Small intestine (tissue), 7 donors: Measurements from ENCODE around the gene ZNF664. TPM values are rescaled to one million over a fixed set of nuclear protein-coding genes. Genes with fewer than 3 reads are reported as not detected.
"Not testable (repeated sequence)": the region's sequence is repeated elsewhere in the genome, so short reads cannot be mapped to it uniquely, and the experiment has no call there.

Source experiments
- DNase-seq, 2 donors: peaks; one replicate each; pipeline versions ENCODE4 v3.0.0 to v3.0.0-alpha.2; 2013
- FAIRE-seq: peaks from 2 replicates; lab custom pipeline; 2012; peaks lifted over from hg19 to GRCh38; lab: Jason Lieb, UNC
- H3K27ac ChIP-seq, 3 donors: one replicate each; pipeline ENCODE4 v1.5.1; 2013; ENCODE audit warnings: low read length in 2 of 3, mild to moderate bottlenecking in 2 of 3, control low read depth in 1 of 3, inconsistent platforms in 1 of 3, low read depth in 1 of 3, moderate library complexity in 1 of 3
- H3K27me3 ChIP-seq, 3 donors: one replicate each; pipeline ENCODE4 v1.6.1; 2013; ENCODE audit warnings: low read length in 3 of 3, inconsistent platforms in 1 of 3; ENCODE audit not compliant: control insufficient read depth in 3 of 3, insufficient read depth in 3 of 3
- H3K36me3 ChIP-seq, 3 donors: one replicate each; pipeline ENCODE4 v1.6.1; 2013; ENCODE audit warnings: low read length in 3 of 3, inconsistent platforms in 1 of 3, low read depth in 1 of 3, mild to moderate bottlenecking in 1 of 3, moderate library complexity in 1 of 3; ENCODE audit not compliant: control insufficient read depth in 3 of 3, insufficient read depth in 2 of 3
- H3K4me1 ChIP-seq, 3 donors: one replicate each; pipeline ENCODE4 v1.6.1; 2013; ENCODE audit warnings: low read length in 2 of 3, inconsistent platforms in 1 of 3, low read depth in 1 of 3, mild to moderate bottlenecking in 1 of 3, moderate library complexity in 1 of 3; ENCODE audit not compliant: control insufficient read depth in 3 of 3, insufficient read depth in 2 of 3
- H3K4me3 ChIP-seq, 3 donors: one replicate each; pipeline ENCODE4 v1.5.1; 2013; ENCODE audit warnings: low read length in 3 of 3, control low read depth in 1 of 3, inconsistent platforms in 1 of 3, low read depth in 1 of 3, mild to moderate bottlenecking in 1 of 3, moderate library complexity in 1 of 3
- H3K9me3 ChIP-seq, 2 donors: one replicate each; pipeline ENCODE4 v1.6.1; 2013; ENCODE audit warnings: low read depth in 1 of 2, low read length in 1 of 2; ENCODE audit not compliant: control insufficient read depth in 2 of 2, insufficient read depth in 1 of 2
- WGBS, 3 donors: extraction: QIAGEN DNeasy Blood & Tissue Kit; methylation state at CpG; one replicate each; pipeline ENCODE4 v1.1.7; 2013; 5-methylcytosine and 5-hydroxymethylcytosine counted together
- polyA plus RNA-seq, 4 donors: library from polyadenylated mRNA; stranded (reverse) in 3 of 4; unstranded in 1 of 4; fragments of 200-250 nt in 3 of 4; fragments of 120-200 nt in 1 of 4; gene quantifications; one replicate each; pipeline versions ENCODE4 v1.2.1 to v1.2.3, GENCODE V29; 2013
- donor health status: healthy with polysubstance abuse.
- donor health status: control.
- donor health status: control.
- donor health status: Bipolar disorder and iron deficiency.
- donor health status: healthy.

Gene ZNF664
- polyA plus RNA-seq, 4 donors = 59.9 to 147 (median 92.4) TPM

DNA sequence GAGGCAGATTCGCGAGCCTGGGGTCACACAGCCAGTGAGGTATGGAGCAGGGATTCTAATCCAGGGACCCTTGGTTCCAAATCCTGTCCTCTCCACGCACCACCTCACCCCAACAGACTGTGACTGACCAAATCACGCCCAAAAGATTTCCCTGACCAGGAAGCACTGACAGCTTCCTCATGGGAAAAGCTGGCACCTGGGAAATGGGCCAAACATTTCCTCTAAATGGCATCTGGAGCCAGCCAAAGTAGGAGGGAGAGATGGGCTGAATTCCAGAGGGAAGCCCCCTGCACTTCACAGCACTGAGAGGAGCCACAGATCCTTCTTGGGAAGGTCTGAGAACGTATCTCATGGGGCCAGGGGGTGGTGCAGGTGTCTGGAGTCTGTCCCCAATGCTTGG is 29.2 kb upstream of the ZNF664 start:
- DNase-seq = no peak
- Histone ChIP-seq H3K27me3 (no peaks in the 10 kb centered on the region), H3K9me3 (peaks cover 0 to 8% of the 10 kb centered on the region in 2 donors), H3K36me3 (peaks cover 9 to 63% (median 9%) of the 10 kb centered on the region in 3 donors), H3K27ac (no peak overlapping the region), H3K4me3 (no peak overlapping the region), H3K4me1 (peaks cover 0 to 5% (median 2%) of the 10 kb centered on the region in 3 donors)
- FAIRE-seq = no peak
- 86 to 90% (median 87%) methylated on average over 5 of the region's 5 CpGs for WGBS, 3 donors

DNA sequence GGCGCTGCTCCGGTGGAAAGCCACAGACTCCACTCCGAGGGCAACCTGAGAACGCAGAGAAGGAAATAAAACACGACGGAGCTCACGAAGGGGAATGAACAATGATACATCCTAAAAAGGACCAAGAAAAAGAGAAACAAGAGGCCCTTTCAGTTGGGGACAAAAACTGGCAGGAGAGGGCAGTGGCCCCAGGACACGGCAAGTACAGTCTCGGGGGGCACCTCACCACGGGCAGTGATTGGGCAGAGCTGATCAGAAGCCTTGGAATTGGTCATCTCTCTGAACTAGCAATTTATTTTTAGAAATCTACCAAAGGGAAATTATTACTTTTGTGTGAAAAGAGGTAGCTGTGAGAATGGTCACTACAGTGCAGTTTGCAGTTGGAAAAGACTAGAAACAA is 28.3 kb upstream of the ZNF664 start:
- Histone ChIP-seq H3K9me3 (peaks cover 0 to 11% of the 10 kb centered on the region in 2 donors), H3K4me3 (no peak overlapping the region), H3K4me1 (peaks cover 0 to 14% (median 2%) of the 10 kb centered on the region in 3 donors), H3K36me3 (peaks cover 9 to 64% (median 9%) of the 10 kb centered on the region in 3 donors), H3K27me3 (no peaks in the 10 kb centered on the region), H3K27ac (no peak overlapping the region)
- WGBS, 3 donors = 91 to 93% (median 92%) methylated on average over 10 of the region's 10 CpGs
- DNase-seq (no peak), FAIRE-seq (no peak)

DNA sequence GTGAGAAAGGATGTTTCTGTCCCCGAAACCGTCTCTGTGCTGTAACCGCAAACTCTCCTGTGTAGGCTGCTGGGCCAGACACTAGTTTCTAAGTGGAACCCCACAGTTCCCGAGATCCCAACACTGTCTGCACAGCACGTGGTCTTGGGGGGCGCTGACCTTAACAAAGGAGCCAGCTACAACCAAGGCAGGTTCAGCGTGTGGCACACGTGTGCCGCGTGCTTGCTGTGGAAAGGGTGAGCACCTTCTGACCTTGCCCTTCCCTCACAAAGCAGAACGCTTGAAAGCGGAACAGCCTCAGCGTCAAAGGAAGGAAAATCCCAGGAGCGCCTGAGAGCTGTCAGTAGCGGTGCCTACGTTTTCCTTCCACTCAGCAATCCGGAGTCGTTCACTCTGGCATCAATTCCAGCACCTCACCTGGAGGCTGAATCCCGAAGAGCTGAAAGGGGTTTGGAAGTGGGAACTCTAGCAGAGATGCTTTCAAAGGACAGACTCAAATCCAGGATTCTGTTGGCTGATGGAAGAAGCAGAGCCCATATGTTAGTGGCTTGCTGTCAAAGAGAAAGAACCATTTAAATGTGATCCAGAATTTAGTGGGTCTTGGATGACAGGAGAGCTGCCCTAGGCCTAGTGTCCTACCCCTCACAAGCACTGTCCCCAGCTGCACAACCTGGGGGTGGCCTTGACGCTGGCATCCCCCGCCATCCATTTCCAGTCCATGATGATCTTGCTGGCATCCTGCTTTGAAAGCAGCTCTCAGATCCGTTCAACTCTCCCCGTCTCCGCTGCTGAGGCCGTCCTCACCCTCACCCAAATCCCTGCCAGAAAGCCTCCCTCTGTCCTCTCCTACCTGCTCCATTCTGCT is 27.5 kb upstream of the ZNF664 start:
- no peak for FAIRE-seq
- 88 to 94% (median 91%) methylated on average over 25 of the region's 25 CpGs for WGBS, 3 donors

DNA sequence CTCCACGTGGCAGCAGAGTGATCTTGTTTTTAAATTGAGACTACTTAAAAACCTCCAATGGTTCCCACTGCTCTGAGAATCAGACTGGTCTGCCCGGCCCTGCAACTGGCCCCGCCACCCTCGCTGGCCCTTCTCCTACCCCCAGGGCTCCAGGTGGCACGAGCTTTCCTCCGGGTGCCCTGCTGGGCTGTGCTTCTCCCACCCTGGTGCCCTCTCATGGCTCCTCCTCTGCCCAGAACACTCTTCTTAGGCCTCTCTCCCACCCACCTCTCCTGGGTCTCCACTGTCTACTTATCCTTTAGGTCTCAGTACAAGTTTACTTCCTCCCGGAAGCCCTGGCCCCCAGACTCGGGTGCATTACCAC is 26.9 kb upstream of the ZNF664 start:
- WGBS, 3 donors = 80 to 90% (median 80%) methylated on average over 8 of the region's 8 CpGs
- no peak for DNase-seq

More for the DNA sequence above, 27.5 kb upstream of the ZNF664 start:
- H3K9me3 ChIP-seq = peaks cover 0 to 17% of the 10 kb centered on the region in 2 donors
- peaks cover 9 to 62% (median 9%) of the 10 kb centered on the region in 3 donors for H3K36me3 ChIP-seq
- H3K4me1 ChIP-seq = peaks cover 0 to 22% (median 7%) of the 10 kb centered on the region in 3 donors
- no peak overlapping the region for H3K27ac ChIP-seq
- H3K27me3 ChIP-seq = no peaks in the 10 kb centered on the region
- no peak for DNase-seq
- H3K4me3 ChIP-seq = no peak overlapping the region

DNA sequence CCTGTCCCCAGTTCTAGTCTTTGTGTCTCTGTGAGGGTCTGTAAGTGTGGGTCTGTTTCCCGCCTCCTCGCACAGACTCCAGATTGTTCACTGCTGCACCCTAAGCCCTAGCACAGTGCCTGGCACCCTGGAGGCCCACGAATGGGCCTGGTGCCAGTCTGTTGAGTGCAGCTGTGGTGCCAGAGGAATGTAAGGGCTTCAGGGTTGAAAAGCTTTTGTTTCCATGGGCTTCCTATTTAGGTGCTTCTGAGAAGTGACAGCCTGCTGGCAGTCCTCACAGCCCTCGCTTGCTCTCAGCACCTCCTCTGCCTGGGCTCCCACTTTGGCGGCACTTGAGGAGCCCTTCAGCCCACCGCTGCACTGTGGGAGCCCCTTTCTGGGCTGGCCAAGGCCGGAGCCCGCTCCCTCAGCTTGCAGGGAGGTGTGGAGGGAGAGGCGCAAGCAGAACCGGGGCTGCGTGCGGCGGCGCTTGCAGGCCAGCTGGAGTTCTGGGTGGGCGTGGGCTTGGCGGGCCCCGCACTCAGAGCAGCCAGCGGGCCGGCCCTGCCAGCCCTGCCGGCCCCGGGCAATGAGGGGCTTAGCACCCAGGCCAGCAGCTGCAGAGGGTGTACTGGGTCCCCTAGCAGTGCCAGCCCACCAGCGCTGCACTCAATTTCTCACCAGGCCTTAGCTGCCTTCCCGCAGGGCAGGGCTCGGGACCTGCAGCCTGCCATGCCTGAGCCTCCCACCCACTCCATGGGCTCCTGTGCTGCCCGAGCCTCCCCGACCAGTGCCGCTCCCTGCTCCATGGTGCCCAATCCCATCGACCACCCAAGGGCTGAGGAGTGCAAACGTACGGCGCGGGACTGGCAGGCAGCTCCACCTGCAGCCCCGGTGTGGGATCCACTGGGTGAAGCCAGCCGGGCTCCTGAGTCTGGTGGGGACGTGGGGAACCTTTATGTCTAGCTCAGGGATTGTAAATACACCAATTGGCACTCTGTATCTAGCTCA is 26.2 kb upstream of the ZNF664 start:
- DNase-seq, H3K27me3 ChIP-seq, FAIRE-seq, H3K4me3 ChIP-seq, H3K27ac ChIP-seq: not testable (repeated sequence)
- peaks cover 6 to 51% (median 9%) of the 10 kb centered on the region in 3 donors for H3K36me3 ChIP-seq
- H3K9me3 ChIP-seq = peaks cover 0 to 13% of the 10 kb centered on the region in 2 donors
- WGBS, 3 donors = 95 to 97% (median 95%) methylated on average over 25 to 34 of the region's 35 CpGs
- H3K4me1 ChIP-seq = peaks cover 0 to 22% (median 7%) of the 10 kb centered on the region in 3 donors

More for the DNA sequence above, 26.9 kb upstream of the ZNF664 start:
- Histone ChIP-seq H3K27ac (no peak overlapping the region), H3K36me3 (peaks cover 9 to 57% (median 9%) of the 10 kb centered on the region in 3 donors), H3K9me3 (peaks cover 0 to 17% of the 10 kb centered on the region in 2 donors), H3K27me3 (no peaks in the 10 kb centered on the region), H3K4me3 (no peak overlapping the region), H3K4me1 (peaks cover 0 to 22% (median 7%) of the 10 kb centered on the region in 3 donors)
- no peak for FAIRE-seq

DNA sequence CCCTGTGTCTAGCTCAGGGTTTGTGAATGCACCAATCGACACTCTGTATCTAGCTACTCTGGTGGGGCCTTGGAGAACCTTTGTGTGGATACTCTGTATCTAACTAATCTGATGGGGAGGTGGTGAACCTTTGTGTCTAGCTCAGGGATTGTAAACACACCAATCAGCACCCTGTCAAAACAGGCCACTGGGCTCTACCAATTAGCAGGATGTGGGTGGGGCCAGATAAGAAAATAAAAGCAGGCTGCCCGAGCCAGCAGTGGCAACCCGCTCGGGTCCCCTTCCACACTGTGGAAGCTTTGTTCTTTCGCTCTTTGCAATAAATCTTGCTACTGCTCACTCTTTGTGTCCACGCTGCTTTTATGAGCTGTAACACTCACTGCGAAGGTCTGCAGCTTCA is 25.5 kb upstream of the ZNF664 start:
- H3K27ac ChIP-seq, DNase-seq, H3K4me3 ChIP-seq, FAIRE-seq, H3K27me3 ChIP-seq, H3K9me3 ChIP-seq: not testable (repeated sequence)
- Histone ChIP-seq H3K36me3 (peaks cover 3 to 44% (median 4%) of the 10 kb centered on the region in 3 donors), H3K4me1 (peaks cover 0 to 22% (median 7%) of the 10 kb centered on the region in 3 donors)
- WGBS, 3 donors = 72 to 90% (median 83%) methylated on average over 5 to 7 of the region's 7 CpGs

DNA sequence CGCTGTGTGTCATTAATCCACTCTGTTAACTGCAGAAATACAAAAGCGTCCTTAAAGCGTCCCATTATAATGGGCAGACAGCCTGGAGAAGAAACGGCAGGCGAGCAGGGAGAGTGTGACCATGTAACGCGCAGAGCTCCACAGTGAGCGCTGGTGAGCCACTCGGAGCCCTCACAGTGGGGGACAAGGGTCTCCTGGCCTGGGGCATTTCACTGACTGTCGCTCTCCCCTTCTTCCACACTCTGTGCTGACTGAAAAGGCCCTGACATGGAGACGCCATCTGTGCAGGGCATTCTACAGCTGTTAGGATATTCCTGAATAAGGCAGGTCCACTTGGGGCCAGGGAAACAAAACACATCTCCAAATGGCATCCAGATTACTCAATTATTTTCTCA is 24.6 kb upstream of the ZNF664 start:
- Histone ChIP-seq H3K27ac (peak overlapping the region in 2 of 3 donors; percentile 86), H3K27me3 (no peaks in the 10 kb centered on the region), H3K36me3 (peaks cover 0 to 36% (median 4%) of the 10 kb centered on the region in 3 donors), H3K9me3 (peaks cover 0 to 9% of the 10 kb centered on the region in 2 donors), H3K4me3 (no peak overlapping the region), H3K4me1 (peaks cover 0 to 22% (median 7%) of the 10 kb centered on the region in 3 donors)
- DNase-seq = no peak
- FAIRE-seq = no peak
- 95 to 97% (median 95%) methylated on average over 11 of the region's 11 CpGs for WGBS, 3 donors
